ENCODE measurements around the gene PTPRM. TPM values are rescaled to one million over a fixed set of nuclear protein-coding genes. Genes with fewer than 3 reads are reported as not detected.

The PTPRM gene
- total RNA-seq, 1 donor from 2014 or later, result 59.0 TPM

- no peak for DNase-seq (ENCODE audit: low read depth, low spot score)
Observed at GRCh38 chr18:7626175-7626921, 59.2 kb downstream of the PTPRM start.

- peak; percentile 11 for DNase-seq (ENCODE audit: low read depth, low spot score)
Observed at GRCh38 chr18:7626922-7627440, 59.9 kb downstream of the PTPRM start.

GRCh38 chr18:7629416-7629815 lies 62.3 kb downstream of the PTPRM start:
- DNase-seq (ENCODE audit: low read depth, low spot score), result no peak

DNA sequence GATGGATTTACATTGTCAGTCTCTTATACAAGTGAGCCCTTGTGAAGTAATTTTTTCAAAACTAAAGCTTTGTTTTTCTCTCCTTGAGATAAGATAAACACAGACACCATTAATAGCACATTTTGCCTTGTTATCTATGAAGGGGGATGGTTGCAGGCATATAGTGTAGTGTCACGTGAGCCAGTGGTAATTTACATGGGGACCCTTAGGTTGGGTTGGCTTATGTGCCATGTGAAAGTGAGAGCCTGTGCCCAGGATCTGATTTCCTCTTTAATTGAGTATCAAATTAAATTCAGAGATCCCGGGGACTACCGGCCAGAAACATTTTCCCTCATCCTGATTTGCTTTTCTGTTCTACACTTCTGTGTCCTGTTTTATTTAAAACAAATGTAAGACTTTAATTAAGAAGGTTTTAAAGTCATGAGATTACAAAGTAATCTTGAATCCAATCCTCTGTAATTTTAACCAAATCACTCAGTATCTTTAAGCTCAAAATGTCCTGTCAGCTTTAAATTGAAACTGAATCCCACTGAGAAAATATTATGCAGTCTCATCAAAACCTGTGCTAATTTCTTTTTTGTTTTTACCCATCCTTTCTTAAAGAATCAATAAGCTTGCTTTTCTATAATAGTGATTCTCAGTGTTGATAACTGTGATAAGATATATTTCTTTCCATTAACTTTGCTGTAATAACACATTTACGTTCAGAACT lies 63.8 kb downstream of the PTPRM start:
- DNase-seq (ENCODE audit: low read depth, low spot score), result no peak

DNA sequence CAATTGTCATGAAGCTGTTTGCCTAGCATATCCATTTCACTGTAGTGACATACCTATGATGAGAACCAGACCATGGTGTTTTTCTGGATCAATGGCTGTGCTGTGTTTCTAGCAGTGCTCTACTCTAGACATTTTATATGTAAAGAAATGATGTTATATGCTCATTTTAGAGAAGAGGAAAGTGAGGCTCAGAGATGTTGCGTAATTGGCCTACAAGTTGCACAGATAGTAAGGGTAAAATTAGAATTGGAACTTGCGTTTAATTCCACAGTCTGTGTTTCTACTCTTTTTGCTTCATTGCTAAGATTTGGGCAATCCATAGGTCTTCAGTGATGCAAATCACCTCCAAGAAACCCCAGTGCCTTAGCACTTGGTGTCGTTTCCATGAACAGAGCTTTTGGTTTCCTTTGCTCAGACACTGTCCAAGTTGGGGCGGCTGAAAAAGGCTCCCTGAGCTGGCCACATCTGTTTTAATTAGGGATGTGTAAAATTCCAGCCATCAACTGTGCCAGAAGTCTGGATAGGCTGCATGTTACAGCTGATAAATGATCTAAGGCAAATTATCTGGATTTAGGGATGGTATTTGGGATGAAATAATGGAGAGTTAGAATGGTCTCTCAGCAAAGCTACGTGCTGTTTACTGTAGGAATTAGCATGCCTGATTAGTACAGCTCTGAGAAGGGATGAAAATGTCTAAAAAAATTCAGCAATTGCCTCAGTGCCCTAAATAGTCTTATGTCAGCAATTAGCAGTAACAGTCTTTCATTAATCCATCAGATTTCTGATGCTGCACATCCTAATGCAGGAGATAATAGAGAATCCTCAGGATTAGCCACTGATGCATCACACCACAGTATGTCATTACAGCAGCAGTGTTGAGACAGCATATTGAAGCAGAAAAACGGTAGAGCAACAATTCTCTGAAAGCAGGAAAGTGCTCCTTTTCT lies 65.3 kb downstream of the PTPRM start:
- DNase-seq (ENCODE audit: low read depth, low spot score), result no peak

- no peak for DNase-seq (ENCODE audit: low read depth, low spot score)
Observed at GRCh38 chr18:7633171-7633570, 66.1 kb downstream of the PTPRM start.

DNA sequence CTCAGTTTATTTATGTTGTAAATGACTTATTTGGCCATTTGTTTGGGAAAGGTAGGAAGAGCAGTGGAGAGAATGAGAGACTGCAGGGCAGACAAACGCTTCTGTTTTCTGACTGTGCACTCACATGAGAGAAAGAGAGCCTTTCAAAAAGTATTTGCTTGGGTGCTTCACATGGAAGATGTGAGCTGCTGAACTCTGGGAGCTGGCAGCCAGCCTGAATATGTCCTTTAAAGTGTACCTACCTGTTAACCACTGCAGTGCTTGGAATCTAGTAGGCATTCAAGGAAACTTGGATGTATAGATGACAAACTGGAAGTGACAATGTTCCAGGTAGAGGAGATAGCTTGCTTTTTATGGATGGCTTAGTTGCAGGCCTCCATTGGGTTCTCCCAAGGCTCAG lies 68.8 kb downstream of the PTPRM start:
- DNase-seq (ENCODE audit: low read depth, low spot score), result no peak

- DNase-seq (ENCODE audit: low read depth, low spot score), result no peak
Observed at GRCh38 chr18:7637269-7637668, 70.2 kb downstream of the PTPRM start.

DNA sequence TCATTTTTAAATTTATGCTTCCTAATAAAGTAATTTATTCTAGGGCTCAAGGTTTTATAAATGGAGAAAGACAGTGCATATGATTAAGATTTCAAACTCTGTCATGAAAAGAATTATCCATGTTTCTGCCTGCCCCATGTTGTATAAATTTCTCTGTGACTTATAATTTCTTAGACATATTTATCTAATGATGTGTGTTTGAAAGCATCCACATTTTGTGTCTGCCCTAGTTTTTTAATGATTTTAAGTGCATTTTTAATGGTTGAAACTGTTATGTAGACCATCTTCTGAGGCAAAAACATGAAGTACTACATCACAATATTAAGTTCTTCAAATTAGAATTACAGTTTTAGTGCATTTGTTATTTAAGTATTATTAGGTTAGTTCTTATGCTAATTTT lies 71.2 kb downstream of the PTPRM start:
- no peak for DNase-seq (ENCODE audit: low read depth, low spot score)

DNA sequence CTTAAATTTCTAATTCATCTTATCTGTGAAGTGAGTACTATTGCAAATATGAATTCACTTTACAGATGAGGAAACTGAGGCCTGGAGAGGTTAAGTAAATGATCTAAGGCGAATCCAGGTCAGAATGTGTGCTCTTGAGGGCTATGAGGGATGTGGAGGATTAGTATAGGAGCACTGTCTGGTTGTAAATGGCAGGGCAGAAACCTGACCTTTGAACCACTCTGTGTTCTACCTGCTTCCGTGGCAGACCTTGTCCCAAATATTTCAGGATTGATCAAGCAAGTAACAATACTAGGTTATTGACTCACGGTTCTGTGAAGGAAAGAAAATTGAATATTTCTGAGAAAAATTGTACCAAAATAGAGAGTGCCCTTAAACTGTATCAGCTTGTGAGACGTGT lies 74.7 kb downstream of the PTPRM start:
- DNase-seq (ENCODE audit: low read depth, low spot score), result no peak

- no peak for DNase-seq (ENCODE audit: low read depth, low spot score)
Observed at GRCh38 chr18:7642331-7642890, 75.3 kb downstream of the PTPRM start.

- DNase-seq (ENCODE audit: low read depth, low spot score), result no peak
Observed at GRCh38 chr18:7645756-7646155, 78.6 kb downstream of the PTPRM start.

- DNase-seq (ENCODE audit: low read depth, low spot score), result no peak
Observed at GRCh38 chr18:7646174-7646886, 79.2 kb downstream of the PTPRM start.

DNA sequence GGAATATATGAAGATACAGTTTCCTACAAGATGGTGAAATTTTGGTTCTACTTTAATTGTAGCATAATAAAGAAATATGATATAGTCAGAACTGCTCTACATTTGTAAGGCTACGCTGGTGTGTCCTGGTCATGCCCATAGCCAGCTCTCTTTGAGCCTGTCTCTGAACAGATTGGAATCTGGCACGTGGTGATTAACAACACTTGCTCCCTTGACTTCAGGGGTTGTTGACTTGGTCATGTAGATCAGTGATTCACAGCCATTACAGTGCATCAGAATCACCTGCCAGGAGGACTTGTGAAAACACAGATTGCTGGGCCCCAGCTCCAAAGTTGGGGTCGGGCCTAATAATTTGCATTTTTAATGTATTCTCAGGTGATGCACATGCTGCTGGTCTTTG lies 80.4 kb downstream of the PTPRM start:
- DNase-seq (ENCODE audit: low read depth, low spot score), result no peak

GRCh38 chr18:7657050-7657449 lies 89.9 kb downstream of the PTPRM start:
- no peak for DNase-seq (ENCODE audit: low read depth, low spot score)

DNA sequence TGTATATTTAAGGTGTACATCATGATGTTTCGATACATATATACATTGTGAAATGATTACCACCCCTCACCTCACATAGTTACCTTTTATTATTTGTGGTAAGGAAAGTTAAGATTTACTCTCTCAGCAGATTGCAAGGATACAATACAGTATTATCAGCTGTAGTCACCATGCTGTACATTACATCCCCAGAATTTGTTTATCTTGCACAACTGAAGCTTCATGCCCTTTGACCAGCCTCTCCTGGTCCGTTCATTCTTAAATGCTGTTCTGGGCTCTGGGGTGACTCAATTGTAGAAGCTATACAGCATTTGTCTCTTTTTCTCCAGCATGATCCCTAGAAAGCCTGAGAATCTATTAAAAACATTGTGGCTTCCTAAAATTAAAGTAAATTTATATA lies 90.8 kb downstream of the PTPRM start:
- DNase-seq (ENCODE audit: low read depth, low spot score), result no peak

DNA sequence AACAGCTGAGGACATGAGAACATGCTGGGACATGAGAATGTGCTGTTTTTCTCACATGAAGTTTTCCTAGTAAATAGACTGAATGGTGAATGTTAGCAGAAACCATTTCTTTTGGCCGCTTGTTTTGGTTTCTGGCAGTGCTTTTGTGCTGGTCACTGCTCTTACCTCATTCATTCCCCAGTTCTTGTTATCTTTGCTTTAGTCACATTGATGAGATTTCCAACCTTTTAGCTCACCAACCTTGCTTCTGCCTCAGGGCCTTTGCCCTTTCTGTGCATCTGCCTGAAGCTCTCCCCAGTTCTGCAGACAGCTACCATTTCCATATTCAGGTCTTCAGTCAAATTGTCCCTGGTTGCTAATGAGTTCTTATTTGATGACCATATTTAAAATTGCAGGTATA lies 91.6 kb downstream of the PTPRM start:
- no peak for DNase-seq (ENCODE audit: low read depth, low spot score)

DNA sequence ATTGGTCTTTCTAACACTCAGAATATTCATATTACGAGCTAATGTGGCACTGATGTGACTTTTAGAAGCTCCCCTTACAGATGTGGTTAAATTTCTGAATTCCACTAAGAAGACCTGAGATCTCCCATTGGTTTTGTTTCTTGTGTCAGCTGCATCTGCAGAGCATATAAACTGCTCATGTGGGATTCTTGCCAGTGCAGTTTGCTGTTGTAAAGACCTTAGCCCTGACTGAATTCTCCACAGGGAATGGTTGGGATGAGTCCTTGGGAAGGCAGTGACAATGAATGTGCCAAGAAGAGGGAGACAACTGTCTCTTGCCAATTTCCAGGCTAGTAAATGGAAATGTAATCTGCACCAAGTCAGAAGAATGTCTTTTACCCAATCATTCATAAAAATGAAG lies 94.1 kb downstream of the PTPRM start:
- no peak for DNase-seq (ENCODE audit: low read depth, low spot score)

DNA sequence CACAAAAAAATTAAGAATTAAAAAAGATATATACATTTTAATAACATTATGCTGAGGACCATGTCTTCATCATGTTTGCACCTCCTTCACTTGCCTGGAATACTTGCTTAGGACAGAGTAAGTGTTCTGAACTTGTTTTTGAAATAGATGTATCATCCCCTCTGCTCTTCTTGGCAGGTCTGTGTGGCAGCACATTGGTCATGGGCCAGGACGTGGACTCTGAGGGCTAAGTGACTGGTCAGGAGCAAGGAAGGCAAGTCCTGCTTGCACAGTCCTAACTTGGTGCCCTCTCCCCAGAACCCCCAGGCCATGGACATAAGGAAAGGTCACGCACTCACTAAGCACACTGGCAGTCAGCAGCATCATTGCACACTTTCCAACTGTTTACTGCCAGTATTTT lies 95.8 kb downstream of the PTPRM start:
- no peak for DNase-seq (ENCODE audit: low read depth, low spot score)

DNA sequence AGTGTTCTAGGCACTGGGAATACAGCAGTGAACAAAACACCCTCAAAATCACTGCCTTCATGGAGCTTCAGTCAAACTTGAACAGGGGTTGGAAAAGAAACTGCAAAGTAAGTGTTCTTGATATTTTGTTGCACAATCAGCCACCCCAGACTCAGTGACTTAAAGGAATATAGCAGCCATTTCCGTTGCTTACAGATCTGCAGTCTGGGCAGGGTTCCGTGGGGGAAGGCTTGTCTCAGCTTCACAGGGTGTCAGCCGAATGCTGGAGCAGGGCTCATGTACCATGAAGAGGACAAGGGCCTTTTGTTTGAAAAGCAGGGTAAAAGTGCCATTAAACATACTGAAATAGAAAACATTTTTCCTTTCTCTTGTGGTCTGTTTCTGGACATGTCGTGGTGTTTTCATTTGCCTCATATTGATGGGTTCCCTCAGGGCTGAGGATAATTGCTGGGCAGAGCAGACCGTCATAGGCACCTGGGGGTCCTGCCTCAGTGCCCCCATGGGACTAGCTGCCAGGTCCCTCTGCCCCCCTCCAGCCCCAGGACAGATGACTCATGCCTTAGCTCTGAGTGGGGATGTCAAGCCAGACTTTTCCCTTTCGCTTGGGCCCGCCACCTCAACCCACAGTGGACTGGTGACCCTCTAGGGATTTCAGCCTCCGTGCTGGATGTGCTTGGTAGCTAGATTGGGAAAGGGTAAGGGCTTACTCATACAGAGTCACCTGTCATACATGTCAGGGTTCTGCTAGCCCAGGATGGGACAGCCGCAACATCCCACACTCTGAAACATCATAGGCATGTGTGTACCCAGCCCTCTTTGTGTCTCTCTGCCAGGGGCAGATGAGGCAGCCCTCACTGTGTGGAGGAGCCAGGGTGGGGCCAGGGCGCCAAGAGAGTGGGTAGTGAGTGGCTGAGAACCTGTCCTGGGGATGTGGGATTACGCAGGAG lies 96.5 kb downstream of the PTPRM start:
- DNase-seq (ENCODE audit: low read depth, low spot score), result no peak
